Measurements from ENCODE around the gene PRLR.

The PRLR gene

GRCh38 chr5:35233121-35233520 lies 2.8 kb upstream of the PRLR start:
- no peak for DNase-seq

GRCh38 chr5:35232124-35232523 lies 1.8 kb upstream of the PRLR start:
- DNase-seq: no peak

- DNase-seq: no peak
Observed at GRCh38 chr5:35229076-35230037, 930 bp downstream of the PRLR start.

- no peak for DNase-seq
Observed at GRCh38 chr5:35228310-35228709, 2.0 kb downstream of the PRLR start.

- DNase-seq: no peak
Observed at GRCh38 chr5:35227720-35228119, 2.6 kb downstream of the PRLR start.

GRCh38 chr5:35223787-35224395 lies 6.4 kb downstream of the PRLR start:
- DNase-seq: no peak

GRCh38 chr5:35220967-35221366 lies 9.3 kb downstream of the PRLR start:
- DNase-seq: no peak

- no peak for DNase-seq
Observed at GRCh38 chr5:35218981-35219380, 11.3 kb downstream of the PRLR start.

- no peak for DNase-seq
Observed at GRCh38 chr5:35214051-35214450, 16.2 kb downstream of the PRLR start.

GRCh38 chr5:35213608-35214007 lies 16.7 kb downstream of the PRLR start:
- no peak for DNase-seq

- DNase-seq: no peak
Observed at GRCh38 chr5:35212122-35212982, 17.9 kb downstream of the PRLR start.

- no peak for DNase-seq
Observed at GRCh38 chr5:35209862-35210261, 20.4 kb downstream of the PRLR start.

GRCh38 chr5:35205606-35206005 lies 24.7 kb downstream of the PRLR start:
- DNase-seq: no peak

- no peak for DNase-seq
Observed at GRCh38 chr5:35205186-35205585, 25.1 kb downstream of the PRLR start.

GRCh38 chr5:35203403-35203802 lies 26.9 kb downstream of the PRLR start:
- no peak for DNase-seq

- peak; percentile 31 for DNase-seq
Observed at GRCh38 chr5:35202319-35203111, 27.8 kb downstream of the PRLR start.

- DNase-seq: no peak
Observed at GRCh38 chr5:35201291-35201690, 29.0 kb downstream of the PRLR start.

- DNase-seq: no peak
Observed at GRCh38 chr5:35199886-35200285, 30.4 kb downstream of the PRLR start.

GRCh38 chr5:35198686-35199085 lies 31.6 kb downstream of the PRLR start:
- DNase-seq: no peak

- DNase-seq: peak; percentile 31
Observed at GRCh38 chr5:35198075-35198474, 32.2 kb downstream of the PRLR start.

- no peak for DNase-seq
Observed at GRCh38 chr5:35197351-35197750, 32.9 kb downstream of the PRLR start.

GRCh38 chr5:35195472-35195852 lies 34.8 kb downstream of the PRLR start:
- DNase-seq: no peak

All from SHP77 treated with DMSO at 0.1 percent for 48 hours (cell line).